Activated T-helper 9 cell treated with anti-CD3 and anti-CD28 coated beads, Interleukin-2, amount 50 U/mL, for 16 hours (primary cell): ENCODE results near the gene SYNE1.

ENCODE experiments used
- DNase-seq: peaks from one replicate; pipeline ENCODE4 v3.0.0-alpha.2; 2020; ENCODE audit warnings: low read depth

The SYNE1 gene

GRCh38 chr6:152233547-152234320, 403.4 kb downstream of the SYNE1 start:
- no peak for DNase-seq

- DNase-seq: no peak
Measured at GRCh38 chr6:152232501-152233151, 404.5 kb downstream of the SYNE1 start.

GRCh38 chr6:152229330-152229729, 407.8 kb downstream of the SYNE1 start:
- no peak for DNase-seq

- no peak for DNase-seq
Measured at GRCh38 chr6:152226119-152226518, 411.0 kb downstream of the SYNE1 start.

DNA sequence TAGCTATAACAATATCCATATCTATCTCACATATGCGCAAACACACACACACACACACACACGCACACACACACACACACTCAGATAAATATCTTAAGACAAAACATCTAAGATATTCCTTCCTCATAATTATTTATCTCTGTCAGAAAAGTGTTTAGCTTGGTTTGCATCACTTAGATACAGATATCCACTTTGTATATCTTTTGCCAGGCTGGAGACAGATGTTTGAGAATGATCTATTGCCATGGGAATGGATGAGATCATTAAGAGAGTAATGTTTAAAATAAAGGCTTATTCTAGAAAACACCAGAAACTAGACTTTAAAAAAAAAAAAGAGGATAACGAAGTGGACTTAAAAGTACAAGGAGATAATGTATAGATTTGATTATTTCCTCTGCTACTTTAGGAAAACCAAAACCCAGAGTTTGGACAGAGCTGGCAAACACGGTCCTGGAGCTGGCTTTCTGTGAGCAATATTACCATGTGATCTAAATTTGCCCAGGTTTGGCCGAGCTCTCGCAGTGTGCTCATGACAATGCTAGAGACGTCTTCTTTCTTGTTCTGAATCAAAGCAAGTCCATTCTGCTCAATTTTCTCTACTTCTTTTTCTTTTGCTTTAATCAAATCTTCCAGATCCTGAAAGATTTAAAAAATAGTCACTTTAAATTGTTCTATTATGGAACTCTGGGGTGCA, 411.8 kb downstream of the SYNE1 start:
- no peak for DNase-seq

DNA sequence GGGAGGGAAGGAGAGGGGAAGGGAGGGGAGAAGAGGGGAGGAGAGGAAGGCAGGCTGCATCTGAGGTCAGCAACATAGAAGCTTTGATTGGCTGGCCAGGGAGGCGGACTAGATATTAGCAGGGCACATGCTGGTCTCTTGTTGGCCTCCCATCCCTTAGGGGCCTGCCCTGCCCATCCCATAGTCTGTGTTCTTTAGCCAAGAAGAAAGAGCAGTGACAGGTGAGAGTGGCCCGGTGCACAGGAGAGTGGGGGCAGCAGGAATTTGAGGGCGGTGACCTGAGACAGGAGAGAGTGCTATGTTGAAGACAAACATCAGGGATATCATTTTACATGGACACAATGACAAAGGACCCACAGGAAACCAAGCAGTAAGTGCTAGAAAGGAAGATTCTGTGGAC, 413.5 kb downstream of the SYNE1 start:
- DNase-seq: no peak

GRCh38 chr6:152221806-152222628, 415.1 kb downstream of the SYNE1 start:
- no peak for DNase-seq

DNA sequence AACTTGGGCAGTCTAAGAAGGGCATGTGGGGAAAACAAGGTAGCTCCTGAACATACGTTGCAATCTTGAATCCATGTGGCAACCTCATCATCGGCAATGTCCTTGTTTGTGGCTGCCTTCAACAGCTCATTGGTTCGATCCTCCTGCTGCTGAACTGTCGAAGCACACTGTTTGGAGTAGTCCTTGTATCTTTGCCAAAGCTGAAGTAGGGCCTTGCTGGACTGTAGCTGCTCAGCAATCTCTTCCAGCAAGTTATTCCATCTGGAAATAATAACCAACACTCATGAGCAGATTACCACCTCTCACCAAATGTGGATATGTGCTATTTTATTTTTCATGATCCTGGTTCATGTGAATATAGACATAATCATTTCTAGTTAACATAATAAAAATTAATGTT, 416.4 kb downstream of the SYNE1 start:
- no peak for DNase-seq

GRCh38 chr6:152218887-152219286, 418.3 kb downstream of the SYNE1 start:
- DNase-seq: no peak

DNA sequence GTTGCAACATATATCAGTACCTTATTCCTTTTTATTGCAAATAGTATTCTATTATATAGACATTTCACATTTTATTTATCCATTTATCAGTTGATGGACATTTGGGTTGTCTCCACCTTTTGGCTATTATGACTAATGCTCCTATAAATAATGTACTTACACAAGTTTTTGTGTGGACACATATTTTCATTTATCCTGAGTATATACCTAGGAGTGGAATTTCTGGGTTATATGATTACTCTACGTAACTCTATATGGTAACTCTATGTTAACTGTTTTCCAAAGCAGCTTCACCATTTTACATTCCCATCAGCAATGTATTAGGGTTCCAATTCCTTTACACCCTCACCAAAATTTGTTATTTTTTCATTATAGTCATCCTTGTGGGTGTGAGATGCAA, 424.7 kb downstream of the SYNE1 start:
- no peak for DNase-seq

DNA sequence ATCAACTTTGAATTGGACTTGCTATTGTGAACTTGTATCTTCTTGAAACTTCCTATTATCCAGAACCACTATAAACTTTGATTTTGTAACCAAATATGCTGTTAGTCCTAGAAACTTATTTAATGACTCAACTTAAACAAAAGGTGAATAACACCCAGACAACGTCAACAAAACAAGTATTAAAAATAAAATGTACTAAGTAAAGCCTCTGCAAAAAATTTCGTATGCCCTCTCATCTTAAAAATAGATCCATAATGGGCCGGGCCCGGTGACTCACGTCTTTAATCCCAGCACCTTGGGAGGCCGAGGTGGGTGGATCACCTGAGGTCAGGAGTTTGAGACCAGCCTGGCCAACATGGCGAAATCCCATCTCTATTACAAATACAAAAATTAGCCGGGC, 428.0 kb downstream of the SYNE1 start:
- DNase-seq: no peak

DNA sequence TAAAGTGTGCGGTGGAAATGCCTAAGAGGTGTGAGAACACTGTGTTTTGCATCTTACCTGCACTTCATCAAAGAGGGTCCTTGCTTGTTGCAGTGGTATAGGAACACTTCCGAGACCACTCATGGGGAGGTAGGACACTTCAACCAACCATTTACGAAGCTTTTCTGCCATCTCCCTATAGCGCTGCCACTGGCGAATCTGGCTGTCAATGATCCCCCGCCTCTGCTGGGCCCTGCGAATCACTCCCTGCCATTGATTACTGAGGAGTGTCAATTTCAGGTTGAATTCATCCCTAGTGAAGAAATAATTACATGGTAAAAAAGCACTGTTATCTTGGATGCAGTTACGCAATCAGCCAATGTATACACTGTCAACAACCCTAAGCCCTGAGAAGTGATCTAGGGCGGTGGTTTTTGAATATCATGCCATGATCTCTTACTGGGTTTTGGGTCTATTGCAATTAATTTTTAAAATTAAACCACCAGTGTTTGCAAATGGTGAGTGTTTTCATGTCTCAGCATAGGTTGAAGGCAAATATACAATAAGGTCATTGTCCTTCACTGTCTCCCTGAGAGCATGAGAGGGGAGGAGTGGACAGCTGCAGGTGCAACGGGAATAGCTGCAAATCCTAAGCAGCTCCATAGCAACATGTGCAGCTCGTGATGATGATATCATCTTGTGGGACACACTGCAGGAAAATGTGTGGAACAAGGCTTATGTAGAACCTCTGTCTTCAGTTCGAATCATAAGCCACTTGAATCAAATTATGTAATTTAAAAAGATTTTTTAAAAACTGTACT, 429.0 kb downstream of the SYNE1 start:
- DNase-seq: no peak

DNA sequence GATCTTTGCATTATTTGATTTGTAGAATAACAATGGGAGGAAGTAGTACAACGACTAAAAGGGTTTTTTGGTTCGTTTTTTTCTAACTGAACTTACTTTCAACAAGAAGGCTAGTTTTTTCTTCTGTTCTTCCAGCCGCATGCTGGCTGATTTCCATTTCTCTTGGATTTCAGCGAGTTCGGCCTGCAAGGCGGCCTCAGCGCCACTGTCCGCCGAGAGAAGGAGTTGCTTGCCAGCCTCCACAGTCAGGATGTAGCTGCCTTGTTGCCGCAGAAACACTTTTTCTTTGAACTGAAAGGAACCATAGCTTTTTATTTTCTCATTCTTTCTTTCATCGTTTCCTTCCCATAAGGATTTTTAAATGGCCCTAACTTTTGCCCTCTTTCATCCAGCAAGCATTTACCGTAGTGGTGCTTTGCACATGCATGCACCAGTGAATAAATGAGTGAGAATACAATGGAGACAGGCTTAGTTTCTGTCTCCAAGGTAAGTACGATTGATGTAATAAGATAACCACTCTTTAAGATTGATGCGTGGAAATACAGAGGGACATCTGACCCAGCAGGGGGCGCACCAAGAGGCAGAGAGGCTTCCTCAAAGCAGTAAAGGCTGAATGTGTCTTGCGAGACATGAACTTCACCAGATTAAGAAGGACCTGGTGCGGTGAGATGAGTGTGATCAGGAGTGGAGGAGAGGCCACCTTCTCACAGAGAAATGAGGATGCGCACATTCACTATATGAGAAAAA, 430.9 kb downstream of the SYNE1 start:
- peak; percentile 26 for DNase-seq

- DNase-seq: no peak
Measured at GRCh38 chr6:152204591-152204990, 432.6 kb downstream of the SYNE1 start.

GRCh38 chr6:152201120-152201519, 436.0 kb downstream of the SYNE1 start:
- DNase-seq: no peak

GRCh38 chr6:152195896-152196295, 441.3 kb downstream of the SYNE1 start:
- no peak for DNase-seq

DNA sequence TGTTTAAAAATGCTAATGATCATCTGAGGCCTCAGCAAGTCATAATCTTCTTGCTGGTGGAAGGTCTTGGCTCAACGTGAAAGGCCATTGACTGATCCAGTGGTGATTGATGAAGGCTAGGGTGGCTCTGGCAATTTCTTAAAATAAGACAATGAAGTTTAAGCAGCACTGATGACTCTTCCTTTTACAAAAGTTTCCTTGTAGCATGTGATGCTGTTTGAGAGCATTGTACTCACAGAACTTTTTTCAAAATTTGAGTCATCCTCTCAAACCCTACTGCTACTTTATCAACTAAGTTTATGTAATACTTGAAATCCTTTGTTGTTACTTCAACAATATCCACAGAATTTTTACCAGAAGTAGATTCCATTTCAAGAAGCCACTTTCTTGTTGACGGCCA, 447.4 kb downstream of the SYNE1 start:
- DNase-seq: no peak

DNA sequence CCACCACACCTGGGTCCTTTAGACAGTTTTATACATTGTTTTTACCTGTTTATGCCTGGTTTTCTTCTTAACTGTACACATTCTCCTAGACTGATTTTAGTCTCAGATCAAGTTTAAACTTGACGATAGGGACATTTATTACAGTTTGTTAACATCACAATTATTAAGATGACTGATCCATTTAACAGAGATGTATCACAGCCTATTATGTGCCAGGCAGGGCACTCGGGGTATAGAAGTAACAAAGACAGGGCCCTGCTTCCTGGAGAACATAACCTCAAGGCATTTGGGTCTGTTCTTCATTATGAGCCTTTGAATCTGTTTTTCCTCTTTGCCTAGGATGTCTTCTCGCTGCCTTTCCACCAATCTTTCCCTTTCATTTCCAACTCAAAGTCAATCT, 449.2 kb downstream of the SYNE1 start:
- no peak for DNase-seq

DNA sequence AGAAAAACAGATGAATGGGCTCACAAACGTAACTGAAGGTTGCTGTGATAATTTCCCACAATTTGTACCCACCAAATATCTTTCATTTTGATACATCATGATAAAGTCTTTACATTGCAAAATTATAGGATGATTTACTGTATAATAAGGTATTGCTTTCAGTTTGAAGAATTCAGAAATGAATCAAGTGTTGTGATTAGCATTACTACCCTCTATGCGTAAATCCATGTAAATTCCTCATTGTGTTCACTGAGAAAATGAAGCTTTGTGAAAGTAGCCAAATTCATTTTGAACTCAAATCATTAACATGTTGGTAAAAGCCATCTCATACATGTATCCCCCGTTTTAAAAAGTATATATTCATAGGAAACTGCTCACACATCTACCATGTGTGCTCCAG, 450.3 kb downstream of the SYNE1 start:
- DNase-seq: no peak

DNA sequence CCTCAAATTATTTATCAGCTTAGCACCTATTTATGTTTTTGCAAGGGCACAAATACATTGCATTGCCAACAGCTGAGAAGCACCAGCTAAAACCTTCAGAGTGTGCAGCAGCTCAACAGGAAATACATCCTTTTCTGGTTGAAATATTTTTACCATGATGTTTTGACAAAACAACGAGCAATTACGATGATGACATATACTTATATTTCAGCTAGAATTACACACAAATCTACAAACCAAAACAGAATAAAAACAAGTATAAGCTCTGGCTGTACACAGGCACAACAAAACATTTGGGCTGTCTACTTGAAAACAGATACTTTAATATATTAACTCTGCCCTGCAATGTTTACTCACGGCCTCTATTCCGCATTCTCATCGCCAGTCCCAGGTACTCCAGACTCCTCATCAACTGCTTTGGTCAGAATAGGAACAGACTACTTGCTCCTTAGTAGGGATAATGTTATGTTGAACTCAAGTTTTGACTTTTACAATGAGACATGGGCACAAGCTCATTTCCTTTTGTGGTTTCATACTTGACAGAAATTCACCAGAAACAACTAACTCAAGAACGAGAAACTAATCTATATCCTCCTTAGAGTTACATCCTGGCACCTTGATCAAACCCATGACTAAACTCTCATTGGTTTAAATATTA, 452.1 kb downstream of the SYNE1 start:
- DNase-seq: no peak
